Gastrocnemius medialis (tissue), 4 donors: Measurements from ENCODE around the gene CCDC85C.

Source experiments
- POLR2A ChIP-seq, 2 donors: fragments of 450-650 bp; IDR thresholded peaks; one replicate each; pipeline ENCODE4 v1.6.1; 2017; ENCODE audit warnings: antibody characterized with exemption in 2 of 2, mild to moderate bottlenecking in 2 of 2, moderate library complexity in 2 of 2
- TF ChIP-seq, protein P1 (sequence below), 5 experiments: fragments of 450-650 bp in 3 of 5; fragments of 200-600 bp in 2 of 5; sonication (generic) in 2 of 5; IDR thresholded peaks in 4 of 5; conservative IDR thresholded peaks in 1 of 5; 1 replicate in 4 of 5; 2 replicates in 1 of 5; pipeline ENCODE4 v1.5.1; 2016 to 2019; ENCODE audit warnings: antibody characterized with exemption in 5 of 5, mild to moderate bottlenecking in 3 of 5, moderate library complexity in 3 of 5

DNA sequence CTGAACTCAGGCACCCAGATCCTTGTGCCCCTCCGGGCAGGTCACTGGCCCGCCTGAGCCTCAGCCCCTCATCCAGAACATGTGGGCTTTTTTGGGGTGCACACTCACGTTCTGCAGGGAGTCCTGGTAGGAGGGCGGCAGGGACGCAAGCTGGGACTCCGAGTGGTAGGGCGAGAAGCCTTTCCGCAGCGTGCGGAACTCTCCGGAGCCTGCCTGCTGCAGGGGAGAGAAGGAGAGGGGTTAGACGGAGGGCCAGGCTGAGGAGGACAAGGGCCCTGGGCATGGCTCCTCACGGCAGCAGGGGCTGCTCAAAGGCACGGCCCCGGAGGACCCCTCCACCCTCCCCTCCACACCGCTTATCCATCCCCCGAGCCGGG lies 82.0 kb downstream of the CCDC85C start:
- TF ChIP-seq, protein P1, sequence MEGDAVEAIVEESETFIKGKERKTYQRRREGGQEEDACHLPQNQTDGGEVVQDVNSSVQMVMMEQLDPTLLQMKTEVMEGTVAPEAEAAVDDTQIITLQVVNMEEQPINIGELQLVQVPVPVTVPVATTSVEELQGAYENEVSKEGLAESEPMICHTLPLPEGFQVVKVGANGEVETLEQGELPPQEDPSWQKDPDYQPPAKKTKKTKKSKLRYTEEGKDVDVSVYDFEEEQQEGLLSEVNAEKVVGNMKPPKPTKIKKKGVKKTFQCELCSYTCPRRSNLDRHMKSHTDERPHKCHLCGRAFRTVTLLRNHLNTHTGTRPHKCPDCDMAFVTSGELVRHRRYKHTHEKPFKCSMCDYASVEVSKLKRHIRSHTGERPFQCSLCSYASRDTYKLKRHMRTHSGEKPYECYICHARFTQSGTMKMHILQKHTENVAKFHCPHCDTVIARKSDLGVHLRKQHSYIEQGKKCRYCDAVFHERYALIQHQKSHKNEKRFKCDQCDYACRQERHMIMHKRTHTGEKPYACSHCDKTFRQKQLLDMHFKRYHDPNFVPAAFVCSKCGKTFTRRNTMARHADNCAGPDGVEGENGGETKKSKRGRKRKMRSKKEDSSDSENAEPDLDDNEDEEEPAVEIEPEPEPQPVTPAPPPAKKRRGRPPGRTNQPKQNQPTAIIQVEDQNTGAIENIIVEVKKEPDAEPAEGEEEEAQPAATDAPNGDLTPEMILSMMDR (IDR thresholded peaks at IDR 0.05 in 4 of 5, conservative IDR thresholded peaks at IDR 0.05 in 1 of 5) = no peak
- no peak for TF ChIP-seq POLR2A (IDR thresholded peaks at IDR 0.05)
